Motor neuron (in vitro differentiated cells): ENCODE results near the gene A4GALT. TPM values are rescaled to one million over a fixed set of nuclear protein-coding genes. Genes with fewer than 3 reads are reported as not detected.
"Not testable (repeated sequence)": the region's sequence is repeated elsewhere in the genome, so short reads cannot be mapped to it uniquely, and the experiment has no call there.

ENCODE experiments used
- ATAC-seq, 8 experiments: fragments of 200-7000 bp; cut with Tn5 transposase; replicated peaks in 6 of 8; 2 replicates each; pipeline ENCODE4 v1.8.0; 2021; ENCODE audit warnings: mild to moderate bottlenecking in 8 of 8, moderate library complexity in 8 of 8
- H3K27ac ChIP-seq, 2 donors: fragments of 250-450 bp; sonication (Bioruptor Pico); 2 replicates each; pipeline ENCODE4 v1.9.0; 2021; ENCODE audit warnings: antibody characterized with exemption in 2 of 2, mild to moderate bottlenecking in 2 of 2, moderate library complexity in 1 of 2
- H3K4me1 ChIP-seq, 2 donors: fragments of 250-450 bp; sonication (Bioruptor Pico); replicated peaks in 1 of 2; 2 replicates each; pipeline ENCODE4 v1.6.1; 2021; ENCODE audit warnings: antibody characterized with exemption in 2 of 2, mild to moderate bottlenecking in 2 of 2, moderate library complexity in 1 of 2
- H3K4me3 ChIP-seq, 5 donors: fragments of 250-450 bp; sonication (Bioruptor Pico); 2 replicates each; pipeline ENCODE4 v1.9.0; 2021; ENCODE audit warnings: antibody characterized with exemption in 5 of 5, mild to moderate bottlenecking in 5 of 5, moderate library complexity in 4 of 5
- WGBS, 10 experiments: fragments of 450-650 bp; shearing (Covaris generic); methylation state at CpG; one replicate each; pipeline ENCODE4 v1.0.0; 2022; 5-methylcytosine and 5-hydroxymethylcytosine counted together
- in situ Hi-C, 9 experiments: fragments of 400-800 bp; cut with MboI; loops; one replicate each; pipeline ENCODE4 v1.15.0; 2021; ENCODE audit warnings: low sequenced_read_pairs in 9 of 9, low pct_unique_long_range_greater_than_20kb in 2 of 9; ENCODE audit not compliant: unreplicated experiment in 9 of 9
- total RNA-seq, 8 experiments: library from RNA; unstranded; fragments of 300-600 nt; gene quantifications; 2 replicates each; pipeline versions ENCODE4 v1.2.3 to v1.2.4, GENCODE V29; 2022

Gene A4GALT
- total RNA-seq, 8 experiments from 2014 or later = 0.09 to 15.0 (median 1.2) TPM

DNA sequence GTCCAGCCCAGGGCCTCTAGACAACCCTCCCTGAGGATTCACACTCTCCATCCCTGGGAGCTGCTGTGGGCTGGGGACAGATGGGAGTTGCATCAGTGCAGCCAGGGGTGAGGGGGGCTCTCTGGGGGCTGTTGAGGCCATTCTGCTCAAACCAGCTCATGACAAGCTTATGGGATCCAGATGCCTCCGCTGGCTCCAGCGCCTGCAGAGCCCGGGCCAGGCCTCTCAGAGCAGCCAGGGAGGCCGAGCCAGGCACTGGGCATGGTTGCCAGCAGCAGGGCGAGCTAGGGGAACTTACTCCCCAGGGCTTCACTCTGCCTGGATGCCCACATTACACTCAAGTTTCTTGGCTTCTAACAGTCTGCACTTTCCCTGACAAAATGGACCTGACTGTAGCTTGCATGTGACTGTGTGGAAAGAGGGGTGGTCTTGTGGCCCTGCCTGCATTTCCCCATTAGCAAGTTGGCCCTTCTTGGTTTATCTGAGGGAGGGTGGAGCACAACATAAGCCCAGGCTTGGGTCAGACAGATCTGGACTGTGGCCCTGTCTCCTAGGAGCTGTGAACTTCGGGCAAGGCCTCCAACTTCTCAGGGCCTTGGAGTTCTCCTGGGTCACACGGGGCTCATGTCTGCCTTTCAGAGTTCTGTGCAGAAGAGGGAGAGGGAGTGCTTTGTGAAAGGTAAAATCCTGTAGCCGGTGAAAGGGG is 36.9 kb downstream of the A4GALT start:
- Histone ChIP-seq H3K27ac (no peak overlapping the region), H3K4me3 (no peak overlapping the region), H3K4me1 (peaks cover 23 to 35% of the 10 kb centered on the region in 2 donors)
- peak in 5 of 8 experiments; percentile 30 to 67 (median 46) for ATAC-seq
- 0 to 60% (median 33%) methylated on average over 1 to 2 of the region's 8 CpGs; no CpG with 5 or more reads in 7 of the 10 experiments for WGBS, 10 experiments
- in situ Hi-C loops = no loop called here

DNA sequence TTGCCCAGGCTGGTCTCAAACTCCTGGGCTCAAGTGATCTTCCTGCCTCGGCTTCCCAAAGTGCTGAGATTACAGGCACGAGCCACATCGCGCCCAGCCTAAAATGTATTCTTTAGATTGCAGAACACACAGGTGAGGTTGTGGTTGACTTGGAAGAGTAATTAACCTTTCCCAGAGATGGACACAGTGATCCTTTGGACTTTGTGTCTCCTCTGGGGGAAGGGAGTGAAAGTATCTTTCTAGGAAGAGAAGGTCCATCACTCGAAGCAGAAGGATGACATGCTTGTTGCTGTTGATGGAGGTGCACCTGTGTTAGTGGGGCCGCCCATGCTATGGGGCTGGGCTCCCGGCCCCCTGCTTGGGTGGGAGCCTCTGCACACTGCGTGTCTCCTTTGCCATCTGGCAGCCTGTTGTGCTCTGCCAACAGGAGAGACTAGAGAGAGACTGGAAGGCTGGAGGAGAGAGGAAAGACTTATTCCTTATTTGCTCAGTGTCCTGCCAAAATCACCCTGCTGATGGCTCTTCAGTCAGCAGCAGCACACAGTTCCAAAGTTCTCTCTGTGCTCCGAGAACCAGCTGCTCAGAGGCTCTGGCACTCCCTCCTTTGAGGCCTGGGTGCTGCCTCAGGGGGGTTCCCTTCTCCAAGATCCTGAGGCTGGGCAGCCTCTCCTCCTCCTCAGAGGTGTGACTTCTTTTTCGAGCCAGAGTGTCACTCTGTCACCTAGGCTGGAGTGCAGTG is 38.4 kb downstream of the A4GALT start:
- Histone ChIP-seq H3K4me1 (peaks cover 16 to 26% of the 10 kb centered on the region in 2 donors), H3K4me3 (no peak overlapping the region), H3K27ac (no peak overlapping the region)
- in situ Hi-C loops = no loop called here
- no peak for ATAC-seq
- 75 to 100% (median 88%) methylated on average over 1 to 5 of the region's 10 CpGs; no CpG with 5 or more reads in 5 of the 10 experiments for WGBS, 10 experiments

DNA sequence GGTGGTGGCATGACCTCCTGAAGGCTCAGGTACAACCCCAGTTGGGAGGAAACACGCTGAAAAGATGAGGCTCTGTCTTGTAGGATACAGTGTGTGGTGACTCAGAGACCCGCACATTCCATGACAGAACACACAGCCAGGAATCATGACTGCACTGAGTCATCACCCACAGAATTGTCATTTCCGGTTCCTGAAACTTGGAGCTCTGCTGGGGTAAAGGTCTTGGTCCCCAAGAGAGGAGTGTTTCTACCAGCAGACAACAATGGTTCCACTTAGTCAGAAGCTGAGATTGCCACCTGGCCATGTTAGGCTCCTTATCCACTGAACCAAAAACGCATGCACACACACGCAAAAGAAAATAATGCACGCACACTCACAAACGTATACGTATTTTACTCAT is 40.0 kb downstream of the A4GALT start:
- Histone ChIP-seq H3K4me3 (no peak overlapping the region), H3K27ac (no peak overlapping the region), H3K4me1 (peaks cover 7 to 13% of the 10 kb centered on the region in 2 donors)
- peak in 5 of 8 experiments; percentile 28 to 93 (median 55) for ATAC-seq
- in situ Hi-C loops = no loop called here
- 28 to 98% (median 76%) methylated on average over 2 to 6 of the region's 8 CpGs for WGBS, 10 experiments

DNA sequence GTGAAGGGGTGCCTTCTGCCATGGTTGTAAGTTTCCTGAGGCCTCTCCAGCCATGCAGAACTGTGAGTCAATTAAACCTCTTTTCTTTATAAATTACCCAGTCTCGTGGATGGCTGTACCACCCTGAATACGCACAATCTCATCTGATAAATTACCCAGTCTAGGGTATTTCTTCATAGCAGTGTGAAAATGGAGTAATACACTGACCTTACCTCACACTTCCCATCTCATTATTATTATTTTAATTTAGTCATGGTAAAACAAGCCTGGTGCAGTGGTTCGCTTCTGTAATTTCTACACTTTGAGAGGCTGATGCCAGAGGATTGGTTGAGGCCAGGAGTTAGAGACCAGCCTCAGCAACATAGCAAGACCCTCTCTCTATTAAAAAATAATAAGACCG is 41.0 kb downstream of the A4GALT start:
- in situ Hi-C loops = no loop called here
- no peak for ATAC-seq
- 72 to 100% (median 93%) methylated on average over 2 to 4 of the region's 4 CpGs; no CpG with 5 or more reads in 2 of the 10 experiments for WGBS, 10 experiments
- Histone ChIP-seq H3K4me3 (no peak overlapping the region), H3K27ac (no peak overlapping the region), H3K4me1 (peaks cover 7 to 13% of the 10 kb centered on the region in 2 donors)

DNA sequence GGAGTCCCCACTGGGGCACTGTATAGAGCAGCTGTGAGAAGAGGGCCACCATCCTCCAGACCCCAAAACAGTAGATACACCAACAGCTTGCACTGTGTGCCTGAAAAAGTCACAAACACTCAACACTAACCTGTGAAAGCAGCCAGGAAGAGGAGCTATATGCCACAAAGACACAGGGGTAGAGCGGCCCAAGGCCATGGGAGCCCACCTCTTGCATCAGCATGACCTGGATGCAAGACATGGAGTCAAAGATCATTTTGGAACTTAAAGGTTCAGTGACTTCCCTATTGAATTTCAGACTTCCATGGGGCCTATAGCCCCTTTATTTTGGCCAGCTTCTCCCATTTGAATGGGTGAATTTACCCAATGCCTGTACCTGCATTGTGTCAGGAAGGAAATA is 41.8 kb downstream of the A4GALT start:
- ATAC-seq = no peak
- in situ Hi-C loops = no loop called here
- Histone ChIP-seq H3K4me1 (peaks cover 7 to 11% of the 10 kb centered on the region in 2 donors), H3K27ac (no peak overlapping the region), H3K4me3 (no peak overlapping the region)
- 60 to 100% (median 76%) methylated on average over 1 of the region's 1 CpG; no CpG with 5 or more reads in 6 of the 10 experiments for WGBS, 10 experiments

DNA sequence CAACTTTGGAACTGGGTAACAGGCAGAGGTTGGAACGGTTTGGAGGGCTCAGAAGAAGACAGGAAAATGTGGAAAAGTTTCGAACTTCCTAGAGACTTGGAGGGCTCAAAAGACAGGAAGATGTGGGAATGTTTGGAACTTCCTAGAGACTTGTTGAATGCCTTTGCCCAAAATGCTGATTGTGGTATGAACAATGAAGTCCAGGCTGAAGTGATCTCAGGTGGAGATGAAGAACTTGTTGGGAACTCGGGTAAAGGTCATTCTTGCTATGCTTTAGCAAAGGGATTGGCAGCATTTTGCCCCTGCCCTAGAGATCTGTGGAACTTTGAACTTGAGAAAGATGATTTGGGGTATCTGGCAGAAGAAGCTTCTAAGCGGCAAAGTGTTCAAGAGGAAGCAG is 42.7 kb downstream of the A4GALT start:
- H3K27ac ChIP-seq, H3K4me1 ChIP-seq, ATAC-seq, in situ Hi-C loops, H3K4me3 ChIP-seq: not testable (repeated sequence)
- 60 to 100% (median 80%) methylated on average over 1 to 4 of the region's 4 CpGs; no CpG with 5 or more reads in 2 of the 10 experiments for WGBS, 10 experiments

DNA sequence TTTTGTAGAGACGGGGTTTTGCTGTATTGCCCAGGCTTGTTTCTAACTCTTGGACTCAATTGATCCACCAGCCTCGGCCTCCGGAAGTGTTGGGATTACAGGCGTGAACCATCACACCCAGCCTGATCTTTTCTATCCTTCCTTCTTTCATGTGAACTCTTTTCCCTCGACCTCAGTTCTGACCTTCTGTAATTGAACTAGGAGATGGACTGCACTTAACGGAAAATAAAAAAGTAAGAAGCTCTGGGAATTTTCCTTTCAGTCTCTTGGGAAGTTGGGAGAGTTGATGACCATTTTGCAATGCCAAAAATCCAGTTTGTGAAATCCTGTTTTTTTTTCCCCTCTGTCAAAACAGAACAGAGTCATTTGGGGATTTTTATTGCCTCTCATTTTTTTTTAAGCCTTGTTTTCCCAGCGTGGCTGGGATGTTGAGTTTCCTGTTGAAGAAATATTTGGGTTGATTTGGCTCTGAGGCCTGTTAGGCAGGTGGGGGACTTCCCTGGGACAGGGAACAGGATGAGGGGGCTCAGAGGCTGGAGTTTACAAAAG is 44.5 kb downstream of the A4GALT start:
- no peak overlapping the region for H3K27ac ChIP-seq
- 10 to 100% (median 39%) methylated on average over 1 to 7 of the region's 7 CpGs for WGBS, 10 experiments
- no peak for ATAC-seq
- in situ Hi-C loops = no loop called here
- no peaks in the 10 kb centered on the region for H3K4me1 ChIP-seq
- no peak overlapping the region for H3K4me3 ChIP-seq

DNA sequence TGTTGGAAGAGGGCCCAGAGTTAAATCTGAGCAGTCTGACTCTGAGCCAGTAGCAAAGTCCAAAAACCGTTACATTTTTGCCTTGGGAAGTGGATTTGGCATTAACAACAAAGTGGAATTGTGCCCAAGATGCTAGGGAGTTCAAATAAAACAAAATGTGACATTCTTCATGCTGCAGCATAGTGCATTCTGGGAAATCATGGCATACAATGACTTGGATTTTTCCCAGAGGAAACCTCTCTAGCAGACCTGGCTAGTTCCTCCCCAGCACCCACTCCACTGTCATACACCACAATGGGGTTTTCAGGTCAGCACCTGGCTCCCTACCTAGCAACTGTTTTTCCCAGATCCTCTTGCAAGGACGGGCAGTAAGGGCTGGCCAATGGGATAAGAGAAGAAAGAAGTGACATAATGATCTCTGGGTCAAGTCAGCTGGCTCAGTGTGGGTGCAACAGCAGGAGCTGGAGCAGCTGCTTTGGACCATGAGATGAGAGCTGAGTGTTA is 46.7 kb downstream of the A4GALT start:
- H3K4me3 ChIP-seq = no peak overlapping the region
- no peak overlapping the region for H3K27ac ChIP-seq
- 0 to 100% (median 39%) methylated on average over 1 of the region's 2 CpGs; no CpG with 5 or more reads in 4 of the 10 experiments for WGBS, 10 experiments
- H3K4me1 ChIP-seq = no peaks in the 10 kb centered on the region
- in situ Hi-C loops = loop anchor here in 1 of 9 experiments (25.0 kb wide), 1 partner anchor 413 kb away; the partner anchor contains the start of gene TTLL1
- peak in 2 of 8 experiments; percentile 10 to 57 for ATAC-seq

DNA sequence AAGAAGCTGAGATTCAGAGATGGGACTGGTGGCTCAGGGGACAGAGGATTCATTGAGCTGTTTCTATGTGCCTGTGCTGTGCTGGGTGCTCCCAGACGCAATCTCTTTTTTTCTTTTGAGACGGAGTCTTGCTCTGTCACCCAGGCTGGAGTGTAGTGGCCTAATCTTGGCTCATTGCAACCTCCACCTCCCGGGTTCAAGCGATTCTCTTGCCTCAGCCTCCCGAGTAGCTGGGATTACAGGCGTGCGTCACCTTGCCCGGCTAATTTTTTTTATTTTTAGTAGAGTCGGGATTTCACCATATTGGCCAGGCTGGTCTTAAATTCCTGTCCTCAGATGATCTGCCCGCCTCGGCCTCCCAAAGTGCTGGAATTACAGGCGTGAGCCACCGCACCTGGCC is 47.6 kb downstream of the A4GALT start:
- not testable (repeated sequence) for H3K27ac ChIP-seq, H3K4me1 ChIP-seq, H3K4me3 ChIP-seq, ATAC-seq
- in situ Hi-C loops = loop anchor here in 1 of 9 experiments (25.0 kb wide), 1 partner anchor 414 kb away; the partner anchor contains the start of gene TTLL1
- whole genome bisulfite sequencing, 10 experiments = 80 to 98% (median 92%) methylated on average over 2 to 9 of the region's 13 CpGs; no CpG with 5 or more reads in 3 of the 10 experiments

DNA sequence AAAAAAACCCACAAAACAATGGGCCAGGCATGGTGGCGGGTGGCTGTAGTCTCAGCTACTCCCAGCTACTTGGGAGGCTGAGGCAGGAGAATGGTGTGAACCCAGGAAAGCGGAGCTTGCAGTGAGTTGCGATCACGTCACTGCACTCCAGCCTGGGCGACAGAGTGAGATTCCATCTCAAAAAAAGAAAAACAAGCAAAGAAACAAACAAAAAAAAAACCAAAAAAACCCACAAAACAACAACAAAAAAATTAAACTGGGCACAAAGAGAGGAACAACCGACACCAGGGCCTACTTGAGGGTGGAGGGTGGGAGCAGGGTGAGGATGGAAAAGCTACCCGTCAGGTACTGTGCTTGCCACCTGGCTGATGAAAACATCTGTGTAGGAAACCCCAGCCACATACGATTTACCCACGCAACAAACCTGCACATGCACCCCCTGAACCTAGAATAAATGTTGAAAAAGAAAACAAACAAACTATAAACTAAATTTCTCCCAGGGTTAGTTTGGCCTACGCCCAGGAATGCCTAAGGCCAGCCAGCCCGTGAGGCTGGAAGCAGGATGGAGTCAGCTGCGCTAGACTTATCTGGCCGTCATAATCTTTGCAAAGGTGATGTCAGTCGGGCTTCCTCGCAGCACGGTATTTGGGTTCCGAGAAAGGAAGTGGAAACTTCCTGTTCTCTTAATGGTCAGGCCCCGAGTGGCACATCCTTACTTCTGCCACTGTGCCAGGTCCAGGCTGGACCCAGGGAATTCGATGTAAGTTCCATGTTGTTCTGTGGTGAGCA is 49.6 kb downstream of the A4GALT start:
- Histone ChIP-seq H3K27ac (no peak overlapping the region), H3K4me1 (no peaks in the 10 kb centered on the region), H3K4me3 (no peak overlapping the region)
- ATAC-seq = no peak
- in situ Hi-C loops = loop anchor here in 1 of 9 experiments (25.0 kb wide), 1 partner anchor 416 kb away; the partner anchor contains the start of gene TTLL1
- WGBS, 10 experiments = 78 to 97% (median 91%) methylated on average over 4 to 17 of the region's 19 CpGs

DNA sequence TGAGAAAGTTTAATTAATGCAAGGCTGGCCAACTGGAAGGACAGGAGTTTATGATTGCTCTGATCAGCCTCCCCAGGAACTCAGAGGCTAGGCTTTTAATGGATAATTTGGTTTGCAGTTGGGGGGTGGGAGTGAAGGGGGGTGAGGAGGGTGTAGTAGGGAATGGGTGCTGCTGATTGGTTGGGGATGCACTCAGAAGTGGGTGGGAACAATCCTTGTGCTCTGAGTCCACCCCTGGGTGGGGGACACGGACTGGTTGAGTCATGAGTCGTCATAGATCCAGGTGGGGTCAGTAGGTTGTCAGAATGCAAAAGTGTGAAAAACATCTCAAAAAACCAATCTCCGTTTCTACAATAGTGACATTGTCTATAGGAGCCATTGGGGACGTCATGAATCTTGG is 50.6 kb downstream of the A4GALT start:
- Histone ChIP-seq H3K4me3 (no peak overlapping the region), H3K27ac (no peak overlapping the region), H3K4me1 (no peaks in the 10 kb centered on the region)
- peak in 2 of 8 experiments; percentile 73 to 96 for ATAC-seq
- in situ Hi-C loops = loop anchor here in 1 of 9 experiments (25.0 kb wide), 1 partner anchor 417 kb away; the partner anchor contains the start of gene TTLL1
- WGBS, 10 experiments = 0 to 87% (median 49%) methylated on average over 1 to 4 of the region's 4 CpGs; no CpG with 5 or more reads in 6 of the 10 experiments

DNA sequence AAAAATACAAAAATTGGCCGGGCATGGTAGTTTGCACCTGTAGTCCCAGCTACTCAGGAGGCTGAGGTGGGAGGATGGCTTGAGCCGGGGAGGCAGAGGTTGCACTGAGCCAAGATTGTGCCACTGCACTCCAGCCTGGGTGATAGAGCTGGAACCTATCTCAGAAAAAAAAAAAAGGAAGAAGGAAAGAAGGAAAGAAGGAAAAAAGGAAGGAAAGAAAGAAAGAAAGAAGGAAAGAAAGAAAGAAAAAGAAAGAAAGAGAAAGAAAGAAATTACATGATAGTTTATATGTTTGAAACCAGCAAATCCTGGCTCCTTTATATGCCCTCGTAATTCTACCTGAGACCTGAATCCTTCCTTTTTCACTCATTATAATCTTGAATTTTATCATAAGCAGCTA is 54.3 kb downstream of the A4GALT start:
- WGBS, 10 experiments = 79 to 100% (median 87%) methylated on average over 2 to 3 of the region's 3 CpGs; no CpG with 5 or more reads in 2 of the 10 experiments
- ATAC-seq, H3K4me3 ChIP-seq, H3K4me1 ChIP-seq, H3K27ac ChIP-seq: not testable (repeated sequence)
- in situ Hi-C loops = loop anchor here in 1 of 9 experiments (25.0 kb wide), 1 partner anchor 421 kb away; the partner anchor contains the start of gene TTLL1
